HCT116 (cell line): ENCODE results near the gene E2F1. TPM values are rescaled to one million over a fixed set of nuclear protein-coding genes. Genes with fewer than 3 reads are reported as not detected.

Experiments
- ATAC-seq: fragments of 200-7000 bp; cut with Tn5 transposase; 2 replicates; pipeline ENCODE4 v1.9.1; 2020; ENCODE audit warnings: mild to moderate bottlenecking, moderate library complexity
- BruUV-seq: library from RNA; stranded (reverse); fragments of 400-500 nt; replicated peaks from 2 replicates; lab custom pipeline; 2021; lab: Mats Ljungman, UMichigan
- CTCF ChIA-PET: fragments of 300-600 bp; sonication (Branson Sonifier 250); formaldehyde crosslinking; loops from one replicate; lab custom pipeline; 2021; ENCODE audit warnings: antibody characterized with exemption; lab: Charles Lee
- POLR2A ChIA-PET: fragments of 300-600, 350-600 bp; sonication (Branson Sonifier 250); formaldehyde crosslinking; loops from one replicate; lab custom pipeline; 2021; ENCODE audit warnings: antibody characterized with exemption; lab: Charles Lee
- RAD21 ChIA-PET, 2 experiments: fragments of 300-600 bp; sonication (Branson Sonifier 250); formaldehyde crosslinking; loops; one replicate each; lab custom pipeline; 2023; ENCODE audit warnings: low total read pairs in 2 of 2; ENCODE audit not compliant: uncharacterized antibody in 2 of 2, unreplicated experiment in 2 of 2, low non-redundant PET in 1 of 2; lab: Charles Lee
- DNase-seq: peaks from one replicate; pipeline ENCODE4 v3.0.0-alpha.2; 2010; ENCODE audit warnings: low read depth, low spot score
- H2AFZ ChIP-seq: fragments of 200-600 bp; shearing (Covaris generic), sonication (generic); 2 replicates; pipeline ENCODE4 v1.6.1; 2017; ENCODE audit warnings: low read depth, mixed run types, mixed read lengths, antibody characterized with exemption, low read length; ENCODE audit not compliant: poor library complexity, severe bottlenecking
- H3K27ac ChIP-seq: 2 replicates; pipeline ENCODE4 v1.5.1; 2012; ENCODE audit warnings: low read depth, low read length
- H3K27me3 ChIP-seq: fragments of 200-600 bp; sonication (generic); 2 replicates; pipeline ENCODE4 v1.6.1; 2016; ENCODE audit warnings: mixed run types, low read length, mixed read lengths; ENCODE audit not compliant: insufficient read depth
- H3K36me3 ChIP-seq, 2 experiments: fragments of 200-500 bp in 1 of 2; fragments of 200-600 bp in 1 of 2; sonication (Bioruptor generic) in 1 of 2; sonication (generic) in 1 of 2; 2 replicates each; pipeline versions ENCODE4 v1.5.1 to v1.6.1; 2014 to 2016; ENCODE audit warnings: low read length in 2 of 2, inconsistent platforms in 1 of 2, mixed read lengths in 1 of 2, mixed run types in 1 of 2; ENCODE audit not compliant: insufficient read depth in 2 of 2, control insufficient read depth in 1 of 2
- H3K4me1 ChIP-seq, 2 experiments: fragments of 200-600 bp in 1 of 2; sonication (generic) in 1 of 2; 2 replicates each; pipeline versions ENCODE4 v1.5.1 to v1.6.1; 2012 to 2017; ENCODE audit warnings: low read length in 2 of 2, inconsistent platforms in 1 of 2, mild to moderate bottlenecking in 1 of 2, mixed read lengths in 1 of 2, mixed run types in 1 of 2, moderate library complexity in 1 of 2; ENCODE audit not compliant: insufficient read depth in 2 of 2, control insufficient read depth in 1 of 2
- H3K4me2 ChIP-seq: fragments of 200-600 bp; sonication (generic); 2 replicates; pipeline ENCODE4 v1.6.1; 2017; ENCODE audit warnings: mixed run types, low read length, mixed read lengths
- H3K4me3 ChIP-seq, 2 experiments: fragments of 200-600 bp in 1 of 2; sonication (generic) in 1 of 2; replicated peaks in 1 of 2; 2 replicates each; pipeline ENCODE4 v1.5.1; 2011 to 2016; ENCODE audit warnings: low read length in 2 of 2, control low read depth in 1 of 2, low read depth in 1 of 2, mild to moderate bottlenecking in 1 of 2, mixed read lengths in 1 of 2, mixed run types in 1 of 2
- H3K79me2 ChIP-seq: fragments of 200-600 bp; sonication (generic); 2 replicates; pipeline ENCODE4 v1.6.1; 2017; ENCODE audit warnings: mild to moderate bottlenecking, mixed run types, low read length, moderate library complexity, mixed read lengths; ENCODE audit not compliant: insufficient read depth
- H3K9ac ChIP-seq: fragments of 200-600 bp; sonication (generic); 2 replicates; pipeline ENCODE4 v1.6.1; 2016; ENCODE audit warnings: low read length, mixed read lengths
- H3K9me2 ChIP-seq: fragments of 200-600 bp; sonication (generic), shearing (Covaris generic); 2 replicates; pipeline ENCODE4 v1.6.1; 2017; ENCODE audit warnings: mixed run types, mild to moderate bottlenecking, moderate library complexity; ENCODE audit not compliant: insufficient read depth
- H3K9me3 ChIP-seq, 2 experiments: fragments of 200-500 bp in 1 of 2; fragments of 200-600 bp in 1 of 2; sonication (Bioruptor generic) in 1 of 2; sonication (generic) in 1 of 2; 2 replicates each; pipeline ENCODE4 v1.6.1; 2014 to 2017; ENCODE audit warnings: low read length in 2 of 2, mixed read lengths in 2 of 2, inconsistent platforms in 1 of 2, low read depth in 1 of 2, mild to moderate bottlenecking in 1 of 2, mixed run types in 1 of 2, moderate library complexity in 1 of 2; ENCODE audit not compliant: control insufficient read depth in 1 of 2, insufficient read depth in 1 of 2
- H4K20me1 ChIP-seq: fragments of 200-600 bp; sonication (generic), shearing (Covaris generic); 2 replicates; pipeline ENCODE4 v1.6.1; 2017; ENCODE audit warnings: mixed run types, mild to moderate bottlenecking, moderate library complexity; ENCODE audit not compliant: insufficient read depth
- CEBPB ChIP-seq: IDR thresholded peaks from 2 replicates; pipeline ENCODE4 v1.6.1; 2012; ENCODE audit warnings: low read depth
- EZH2 ChIP-seq: fragments of 200-600 bp; sonication (generic); IDR thresholded peaks from 2 replicates; pipeline ENCODE4 v1.6.1; 2017; ENCODE audit warnings: antibody characterized with exemption, mixed run types
- POLR2AphosphoS5 ChIP-seq: IDR thresholded peaks from 2 replicates; pipeline ENCODE4 v1.6.1; 2011; ENCODE audit warnings: mild to moderate bottlenecking, low read depth, low read length, moderate library complexity
- RAD21 ChIP-seq: IDR thresholded peaks from 2 replicates; pipeline ENCODE4 v1.6.1; 2012; ENCODE audit warnings: low read depth, mild to moderate bottlenecking
- REST ChIP-seq: IDR thresholded peaks from 2 replicates; pipeline ENCODE4 v1.6.1; 2012; ENCODE audit warnings: low read depth
- YY1 ChIP-seq: IDR thresholded peaks from 2 replicates; pipeline ENCODE4 v1.6.1; 2011; ENCODE audit warnings: low read length, low read depth, moderate library complexity, mild to moderate bottlenecking; ENCODE audit not compliant: insufficient replicate concordance; ENCODE audit errors: extremely low read depth
- ZNF274 ChIP-seq: fragments of 200-500 bp; sonication (Bioruptor generic); IDR thresholded peaks from 2 replicates; pipeline ENCODE4 v1.6.1; 2014; ENCODE audit warnings: mild to moderate bottlenecking, low read depth, low read length, inconsistent platforms
- intact Hi-C: fragments of 100-400 bp; cut with micrococcal nuclease; formaldehyde crosslinking; loops from 2 replicates; pipeline ENCODE4 v1.10.0; 2022
- total RNA-seq: library from RNA; stranded (reverse); gene quantifications from one replicate; pipeline ENCODE4 v1.2.1, GENCODE V29; 2021; ENCODE audit not compliant: unreplicated experiment
- TF ChIP-seq, protein P1 (sequence below): IDR thresholded peaks from 2 replicates; pipeline ENCODE4 v1.6.1; 2012

Gene E2F1
- total RNA-seq, 1 experiment from 2014 or later: 30.9 TPM

DNA sequence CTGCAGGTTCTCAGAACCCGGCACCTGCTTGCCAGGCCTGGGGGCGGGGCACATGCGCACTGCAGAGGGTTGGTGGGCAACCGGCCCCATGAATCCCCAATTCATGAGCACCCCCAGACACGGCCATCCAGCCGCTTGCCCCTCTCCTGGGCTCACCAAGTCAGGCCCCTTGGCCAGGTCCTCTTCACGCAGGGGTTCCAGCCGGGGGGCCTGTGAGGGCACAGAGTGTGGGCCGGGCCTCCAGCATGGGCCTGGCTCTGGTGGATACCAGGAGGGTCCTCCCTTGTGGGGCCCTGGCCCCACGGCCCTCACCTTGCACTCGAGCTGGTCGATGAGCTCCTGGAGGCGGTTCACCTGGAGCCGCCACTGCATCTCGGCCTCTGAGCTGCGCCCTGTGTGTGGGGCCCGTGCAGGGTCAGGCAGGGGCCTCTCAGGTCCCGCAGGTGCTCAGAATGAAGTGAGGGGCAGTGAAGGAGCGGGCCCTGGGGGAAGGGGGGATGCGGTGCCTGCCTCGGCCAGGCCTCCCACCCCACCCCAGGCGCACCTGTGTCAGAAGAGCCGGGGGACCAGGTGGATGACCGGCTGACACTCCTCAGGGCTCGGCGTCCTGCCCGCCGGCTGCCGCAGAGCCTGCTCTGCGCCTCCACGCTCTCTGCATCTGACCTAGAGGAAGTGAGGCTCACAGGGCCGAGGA lies 26.7 kb downstream of the E2F1 start:
- Histone ChIP-seq H3K27ac (no peak overlapping the region), H3K9ac (no peak overlapping the region), H3K4me2 (no peak overlapping the region), H2AFZ (no peak overlapping the region), H3K36me3 (peaks cover 0 to 3% of the 10 kb centered on the region in 2 experiments; a peak in 1 of 4 replicates), H3K4me1 (peaks cover 5 to 21% of the 10 kb centered on the region in 2 experiments), H3K9me3 (no peaks in the 10 kb centered on the region), H3K4me3 (no peak overlapping the region), H3K79me2 (peaks cover 6% of the 10 kb centered on the region; the same call in 1 of the 2 replicates), H3K27me3 (no peaks in the 10 kb centered on the region), H3K9me2 (no peaks in the 10 kb centered on the region), H4K20me1 (no peaks in the 10 kb centered on the region)
- no TSS peak for BruUV-seq
- intact Hi-C loops: loop anchor here (10.0 kb wide), 1 partner anchor 465 kb away; no protein-coding TSS in a partner anchor
- ATAC-seq: no peak
- TF ChIP-seq, protein P1, sequence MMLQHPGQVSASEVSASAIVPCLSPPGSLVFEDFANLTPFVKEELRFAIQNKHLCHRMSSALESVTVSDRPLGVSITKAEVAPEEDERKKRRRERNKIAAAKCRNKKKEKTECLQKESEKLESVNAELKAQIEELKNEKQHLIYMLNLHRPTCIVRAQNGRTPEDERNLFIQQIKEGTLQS: no peak
- TF ChIP-seq REST (no peak), YY1 (no peak), POLR2AphosphoS5 (no peak), CEBPB (no peak), ZNF274 (no peak), RAD21 (no peak), EZH2 (no peak)
- no peak for DNase-seq
- POLR2A ChIA-PET: no interaction called here
- CTCF ChIA-PET: no interaction called here
- RAD21 ChIA-PET: no interaction called here
